IPS-20b (cell line): Measurements from ENCODE around the gene MTUS2.

ENCODE experiments used
- H3K27ac ChIP-seq: one replicate; pipeline ENCODE4 v1.5.1; 2013; ENCODE audit warnings: low read length
- H3K27me3 ChIP-seq: 2 replicates; pipeline ENCODE4 v1.6.1; 2013; ENCODE audit warnings: mild to moderate bottlenecking, low read length, inconsistent platforms; ENCODE audit not compliant: insufficient read depth
- H3K36me3 ChIP-seq: 2 replicates; pipeline ENCODE4 v1.6.1; 2013; ENCODE audit warnings: low read depth, mild to moderate bottlenecking, inconsistent platforms, low read length, moderate library complexity; ENCODE audit not compliant: insufficient read depth
- H3K4me1 ChIP-seq: 2 replicates; pipeline ENCODE4 v1.6.1; 2013; ENCODE audit warnings: mild to moderate bottlenecking, control low read depth, inconsistent platforms, low read length, moderate library complexity; ENCODE audit not compliant: insufficient read depth
- H3K4me3 ChIP-seq: 2 replicates; pipeline ENCODE4 v1.5.1; 2013; ENCODE audit warnings: mild to moderate bottlenecking, low read length, inconsistent platforms
- H3K9ac ChIP-seq: 2 replicates; pipeline ENCODE4 v1.6.1; 2013; ENCODE audit warnings: low read depth, mild to moderate bottlenecking, inconsistent platforms, low read length, moderate library complexity
- H3K9me3 ChIP-seq: 2 replicates; pipeline ENCODE4 v1.6.1; 2013; ENCODE audit warnings: mild to moderate bottlenecking, low read depth, low read length, inconsistent platforms; ENCODE audit not compliant: insufficient read depth

MTUS2 gene

GRCh38 chr13:28864544-28864943, 44.4 kb downstream of the MTUS2 start:
- H3K9me3 ChIP-seq = no peaks in the 10 kb centered on the region
- H3K9ac ChIP-seq = no peak overlapping the region
- no peak overlapping the region for H3K27ac ChIP-seq
- H3K36me3 ChIP-seq = no peaks in the 10 kb centered on the region
- H3K4me1 ChIP-seq = no peaks in the 10 kb centered on the region
- no peak overlapping the region for H3K4me3 ChIP-seq
- H3K27me3 ChIP-seq = no peaks in the 10 kb centered on the region

- no peak overlapping the region for H3K27ac ChIP-seq
- H3K4me1 ChIP-seq = no peaks in the 10 kb centered on the region
- H3K36me3 ChIP-seq = no peaks in the 10 kb centered on the region
- H3K27me3 ChIP-seq = no peaks in the 10 kb centered on the region
- H3K4me3 ChIP-seq = no peak overlapping the region
- no peaks in the 10 kb centered on the region for H3K9me3 ChIP-seq
- no peak overlapping the region for H3K9ac ChIP-seq
These were observed 45.1 kb downstream of the MTUS2 start for GRCh38 chr13:28865149-28865744.

- Histone ChIP-seq H3K27me3 (no peaks in the 10 kb centered on the region), H3K36me3 (no peaks in the 10 kb centered on the region), H3K4me1 (no peaks in the 10 kb centered on the region), H3K9me3 (no peaks in the 10 kb centered on the region), H3K4me3 (no peak overlapping the region), H3K9ac (no peak overlapping the region), H3K27ac (no peak overlapping the region)
These were observed 45.8 kb downstream of the MTUS2 start for GRCh38 chr13:28865951-28866350.

- H3K27me3 ChIP-seq = no peaks in the 10 kb centered on the region
- H3K36me3 ChIP-seq = no peaks in the 10 kb centered on the region
- no peak overlapping the region for H3K27ac ChIP-seq
- no peaks in the 10 kb centered on the region for H3K4me1 ChIP-seq
- no peak overlapping the region for H3K9ac ChIP-seq
- no peak overlapping the region for H3K4me3 ChIP-seq
- H3K9me3 ChIP-seq = peaks cover 5% of the 10 kb centered on the region
These were observed 46.8 kb downstream of the MTUS2 start for GRCh38 chr13:28866932-28867331.

- no peaks in the 10 kb centered on the region for H3K36me3 ChIP-seq
- no peaks in the 10 kb centered on the region for H3K27me3 ChIP-seq
- no peak overlapping the region for H3K27ac ChIP-seq
- H3K4me1 ChIP-seq = no peaks in the 10 kb centered on the region
- peaks cover 12% of the 10 kb centered on the region for H3K9me3 ChIP-seq
- H3K9ac ChIP-seq = no peak overlapping the region
- no peak overlapping the region for H3K4me3 ChIP-seq
These were observed 47.4 kb downstream of the MTUS2 start for GRCh38 chr13:28867564-28867963.

- Histone ChIP-seq H3K27ac (no peak overlapping the region), H3K27me3 (no peaks in the 10 kb centered on the region), H3K36me3 (no peaks in the 10 kb centered on the region), H3K4me3 (no peak overlapping the region), H3K9me3 (peaks cover 25% of the 10 kb centered on the region), H3K4me1 (no peaks in the 10 kb centered on the region), H3K9ac (no peak overlapping the region)
These were observed 52.5 kb downstream of the MTUS2 start for GRCh38 chr13:28872427-28873176.

GRCh38 chr13:28875846-28876615, 55.9 kb downstream of the MTUS2 start:
- no peaks in the 10 kb centered on the region for H3K4me1 ChIP-seq
- no peak overlapping the region for H3K9ac ChIP-seq
- no peaks in the 10 kb centered on the region for H3K27me3 ChIP-seq
- no peak overlapping the region for H3K27ac ChIP-seq
- no peak overlapping the region for H3K4me3 ChIP-seq
- no peaks in the 10 kb centered on the region for H3K36me3 ChIP-seq
- H3K9me3 ChIP-seq = peaks cover 25% of the 10 kb centered on the region

- no peak overlapping the region for H3K27ac ChIP-seq
- no peak overlapping the region for H3K9ac ChIP-seq
- no peaks in the 10 kb centered on the region for H3K36me3 ChIP-seq
- no peaks in the 10 kb centered on the region for H3K4me1 ChIP-seq
- H3K27me3 ChIP-seq = no peaks in the 10 kb centered on the region
- H3K9me3 ChIP-seq = peaks cover 15% of the 10 kb centered on the region
- no peak overlapping the region for H3K4me3 ChIP-seq
These were observed 57.3 kb downstream of the MTUS2 start for GRCh38 chr13:28877408-28877807.

- no peaks in the 10 kb centered on the region for H3K9me3 ChIP-seq
- H3K4me1 ChIP-seq = no peaks in the 10 kb centered on the region
- no peaks in the 10 kb centered on the region for H3K27me3 ChIP-seq
- no peak overlapping the region for H3K4me3 ChIP-seq
- H3K36me3 ChIP-seq = no peaks in the 10 kb centered on the region
- H3K9ac ChIP-seq = no peak overlapping the region
- no peak overlapping the region for H3K27ac ChIP-seq
These were observed 65.0 kb downstream of the MTUS2 start for GRCh38 chr13:28885181-28885580.

- Histone ChIP-seq H3K9ac (no peak overlapping the region), H3K27ac (no peak overlapping the region), H3K27me3 (no peaks in the 10 kb centered on the region; the same call in 1 of the 2 replicates), H3K4me1 (no peaks in the 10 kb centered on the region), H3K36me3 (no peaks in the 10 kb centered on the region), H3K9me3 (no peaks in the 10 kb centered on the region), H3K4me3 (no peak overlapping the region)
These were observed 69.1 kb downstream of the MTUS2 start for GRCh38 chr13:28889086-28889732.

- H3K9ac ChIP-seq = no peak overlapping the region
- no peaks in the 10 kb centered on the region for H3K9me3 ChIP-seq
- H3K27me3 ChIP-seq = no peaks in the 10 kb centered on the region; the same call in 1 of the 2 replicates
- H3K4me3 ChIP-seq = no peak overlapping the region
- no peaks in the 10 kb centered on the region for H3K4me1 ChIP-seq
- no peak overlapping the region for H3K27ac ChIP-seq
- no peaks in the 10 kb centered on the region for H3K36me3 ChIP-seq
These were observed 70.6 kb downstream of the MTUS2 start for GRCh38 chr13:28890712-28891111.
